Measurements from ENCODE around the gene COLEC12. TPM values are rescaled to one million over a fixed set of nuclear protein-coding genes. Genes with fewer than 3 reads are reported as not detected.

COLEC12 gene
- total RNA-seq, 4 donors from 2014 or later = 1.4 to 12.2 (median 4.0) TPM

DNA sequence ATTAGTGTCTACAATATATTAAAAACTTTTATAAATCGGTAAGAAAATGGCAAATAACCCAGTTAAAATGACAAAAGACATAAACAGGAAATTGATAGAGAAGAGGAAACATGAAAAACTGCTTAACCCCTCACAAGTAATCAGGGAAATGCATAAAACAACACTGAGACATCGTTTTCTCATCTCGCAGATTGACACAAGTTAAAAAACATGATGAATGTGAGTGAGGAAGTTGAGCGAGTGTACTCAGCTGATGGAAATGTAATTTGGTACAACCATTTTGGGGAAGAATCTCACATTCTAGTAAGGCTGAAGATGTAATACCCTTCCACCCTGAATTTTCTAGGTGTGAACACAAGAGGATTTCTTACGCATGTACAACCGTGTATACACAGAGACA lies 214.7 kb downstream of the COLEC12 start:
- no peaks in the 10 kb centered on the region for H3K36me3 ChIP-seq
- no peak for TF ChIP-seq POLR2A (IDR thresholded peaks at IDR 0.05)
- TF ChIP-seq, protein P1, sequence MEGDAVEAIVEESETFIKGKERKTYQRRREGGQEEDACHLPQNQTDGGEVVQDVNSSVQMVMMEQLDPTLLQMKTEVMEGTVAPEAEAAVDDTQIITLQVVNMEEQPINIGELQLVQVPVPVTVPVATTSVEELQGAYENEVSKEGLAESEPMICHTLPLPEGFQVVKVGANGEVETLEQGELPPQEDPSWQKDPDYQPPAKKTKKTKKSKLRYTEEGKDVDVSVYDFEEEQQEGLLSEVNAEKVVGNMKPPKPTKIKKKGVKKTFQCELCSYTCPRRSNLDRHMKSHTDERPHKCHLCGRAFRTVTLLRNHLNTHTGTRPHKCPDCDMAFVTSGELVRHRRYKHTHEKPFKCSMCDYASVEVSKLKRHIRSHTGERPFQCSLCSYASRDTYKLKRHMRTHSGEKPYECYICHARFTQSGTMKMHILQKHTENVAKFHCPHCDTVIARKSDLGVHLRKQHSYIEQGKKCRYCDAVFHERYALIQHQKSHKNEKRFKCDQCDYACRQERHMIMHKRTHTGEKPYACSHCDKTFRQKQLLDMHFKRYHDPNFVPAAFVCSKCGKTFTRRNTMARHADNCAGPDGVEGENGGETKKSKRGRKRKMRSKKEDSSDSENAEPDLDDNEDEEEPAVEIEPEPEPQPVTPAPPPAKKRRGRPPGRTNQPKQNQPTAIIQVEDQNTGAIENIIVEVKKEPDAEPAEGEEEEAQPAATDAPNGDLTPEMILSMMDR (IDR thresholded peaks at IDR 0.05) = no peak
- no peak for DNase-seq
- H3K9me3 ChIP-seq = no peaks in the 10 kb centered on the region
- peaks cover 0 to 5% (median 0%) of the 10 kb centered on the region in 4 donors for H3K27me3 ChIP-seq
- no peaks in the 10 kb centered on the region for H3K4me1 ChIP-seq
- H3K4me3 ChIP-seq = no peak overlapping the region
- 68 to 80% methylated on average over 6 of the region's 6 CpGs for WGBS, 2 donors
- H3K27ac ChIP-seq = no peak overlapping the region
- intact Hi-C loops (cut with DNase I) = loop anchor here (10.0 kb wide), 1 partner anchor 329 kb away; no protein-coding TSS in a partner anchor

DNA sequence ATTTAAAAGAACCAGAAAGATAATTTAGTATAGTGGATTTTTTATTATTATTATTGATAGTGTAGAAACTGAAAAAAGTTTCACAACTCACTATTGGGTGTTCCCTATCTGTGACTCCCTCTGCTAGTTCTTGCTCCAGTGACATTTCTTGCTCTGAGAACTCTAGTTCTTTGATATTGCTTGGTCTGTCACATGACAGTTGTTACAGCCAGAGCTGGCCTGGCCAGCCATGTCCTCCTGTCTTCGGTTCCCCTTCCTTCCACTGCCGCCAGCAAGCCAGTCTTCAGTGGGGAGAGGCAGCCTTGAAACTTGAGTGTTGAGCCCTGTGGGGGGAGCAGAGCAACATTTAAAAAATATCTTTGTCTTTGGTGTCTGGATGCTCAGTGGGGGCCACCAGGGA lies 225.0 kb downstream of the COLEC12 start:
- TF ChIP-seq, protein P1 (IDR thresholded peaks at IDR 0.05) = no peak
- no peak for TF ChIP-seq POLR2A (IDR thresholded peaks at IDR 0.05)
- intact Hi-C loops (cut with DNase I) = no loop called here
- peaks cover 0 to 3% (median 0%) of the 10 kb centered on the region in 4 donors for H3K27me3 ChIP-seq
- H3K27ac ChIP-seq = no peak overlapping the region
- H3K36me3 ChIP-seq = no peaks in the 10 kb centered on the region
- peaks cover 0 to 6% (median 0%) of the 10 kb centered on the region in 3 donors for H3K4me1 ChIP-seq
- WGBS, 2 donors = 76 to 92% methylated on average over 2 of the region's 2 CpGs
- peaks cover 0 to 4% (median 0%) of the 10 kb centered on the region in 3 donors for H3K9me3 ChIP-seq
- DNase-seq = no peak
- no peak overlapping the region for H3K4me3 ChIP-seq

DNA sequence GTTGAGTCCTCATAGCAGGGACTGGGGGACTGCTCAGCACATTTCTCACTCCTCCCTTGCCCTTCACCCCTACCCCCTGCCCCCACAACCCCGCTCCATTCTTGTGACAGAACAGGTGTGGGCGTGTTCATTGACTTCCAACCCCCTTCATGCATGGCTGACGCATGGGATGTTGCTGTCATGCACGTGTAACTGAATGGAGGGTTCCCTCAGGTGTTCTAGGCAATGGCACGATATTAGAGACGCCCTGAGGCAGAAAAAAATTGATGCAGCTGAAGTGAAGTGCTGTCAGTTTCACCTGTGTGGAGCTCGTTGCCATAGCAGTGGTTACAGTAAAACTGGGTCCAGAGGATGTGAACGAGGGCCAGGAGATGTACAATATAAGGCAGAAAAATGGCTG lies 226.2 kb downstream of the COLEC12 start:
- no peaks in the 10 kb centered on the region for H3K36me3 ChIP-seq
- no peak overlapping the region for H3K27ac ChIP-seq
- H3K4me1 ChIP-seq = peaks cover under 1 to 12% (median 1%) of the 10 kb centered on the region in 3 donors
- TF ChIP-seq, protein P1 (IDR thresholded peaks at IDR 0.05) = no peak
- TF ChIP-seq POLR2A (IDR thresholded peaks at IDR 0.05) = no peak
- DNase-seq = no peak
- WGBS, 2 donors = 71 to 82% methylated on average over 5 to 7 of the region's 8 CpGs
- H3K4me3 ChIP-seq = no peak overlapping the region
- peaks cover 0 to 3% (median 0%) of the 10 kb centered on the region in 4 donors for H3K27me3 ChIP-seq
- intact Hi-C loops (cut with DNase I) = no loop called here
- peaks cover 0 to 4% (median 0%) of the 10 kb centered on the region in 3 donors for H3K9me3 ChIP-seq

DNA sequence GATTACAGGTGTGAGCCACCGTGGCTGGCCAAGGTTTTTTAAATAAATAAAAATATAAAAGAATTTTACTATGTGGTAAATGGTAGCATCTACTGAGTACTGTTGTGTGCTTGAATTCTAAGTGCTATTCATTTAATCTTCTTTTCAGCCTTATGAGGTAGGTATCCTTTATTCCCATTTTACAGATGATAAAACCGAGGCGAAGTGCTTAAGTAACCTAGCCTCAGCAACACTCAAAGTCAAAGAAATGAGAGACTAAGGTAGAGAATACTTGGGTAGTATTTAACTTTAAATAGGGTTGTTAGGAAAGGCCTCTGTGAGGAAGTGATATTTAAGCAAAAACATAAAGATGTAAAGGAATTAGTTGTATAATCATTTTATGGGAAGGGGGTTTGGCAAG lies 227.0 kb downstream of the COLEC12 start:
- TF ChIP-seq, protein P1 (IDR thresholded peaks at IDR 0.05) = no peak
- no peak for TF ChIP-seq POLR2A (IDR thresholded peaks at IDR 0.05)
- 87 to 91% methylated on average over 3 of the region's 3 CpGs for WGBS, 2 donors
- DNase-seq = no peak
- Histone ChIP-seq H3K9me3 (no peaks in the 10 kb centered on the region), H3K27me3 (no peaks in the 10 kb centered on the region), H3K27ac (no peak overlapping the region), H3K36me3 (no peaks in the 10 kb centered on the region), H3K4me3 (no peak overlapping the region), H3K4me1 (peaks cover 8 to 20% (median 8%) of the 10 kb centered on the region in 3 donors)
- intact Hi-C loops (cut with DNase I) = no loop called here

DNA sequence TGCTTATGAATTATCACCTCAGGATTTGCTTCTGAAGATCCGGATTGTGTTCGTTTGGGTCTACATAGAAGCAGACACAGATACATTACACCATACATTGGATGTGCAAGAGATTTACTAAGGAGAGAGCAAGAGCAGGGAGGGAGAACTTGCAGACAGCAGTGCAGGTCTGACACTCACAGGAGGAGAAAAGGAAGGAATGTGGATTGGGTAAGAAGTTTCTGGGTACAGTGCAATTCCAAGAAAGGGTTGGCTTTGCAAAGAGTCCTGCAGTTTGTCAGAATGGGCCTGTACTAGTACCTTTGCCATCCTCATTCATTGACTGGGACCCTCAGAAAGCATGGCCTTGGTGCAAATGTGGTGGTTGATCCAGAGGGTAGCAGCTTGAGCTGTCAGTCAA lies 227.9 kb downstream of the COLEC12 start:
- Histone ChIP-seq H3K27ac (no peak overlapping the region), H3K4me3 (no peak overlapping the region), H3K27me3 (no peaks in the 10 kb centered on the region), H3K4me1 (peaks cover 8 to 21% (median 8%) of the 10 kb centered on the region in 3 donors), H3K9me3 (no peaks in the 10 kb centered on the region), H3K36me3 (no peaks in the 10 kb centered on the region)
- intact Hi-C loops (cut with DNase I) = no loop called here
- no peak for TF ChIP-seq POLR2A (IDR thresholded peaks at IDR 0.05)
- TF ChIP-seq, protein P1 (IDR thresholded peaks at IDR 0.05) = no peak
- no peak for DNase-seq
- WGBS, 2 donors = 18 to 61% methylated on average over 2 of the region's 2 CpGs
